ENCODE results near the gene PFKFB3. TPM values are rescaled to one million over a fixed set of nuclear protein-coding genes. Genes with fewer than 3 reads are reported as not detected.
A peak's percentile ranks its signal among the peaks of the same experiment; 100 is the strongest.
"Not testable (repeated sequence)": the region's sequence is repeated elsewhere in the genome, so short reads cannot be mapped to it uniquely, and the experiment has no call there.

Gene PFKFB3
- total RNA-seq, 1 donor from 2014 or later, result 21.0 TPM

DNA sequence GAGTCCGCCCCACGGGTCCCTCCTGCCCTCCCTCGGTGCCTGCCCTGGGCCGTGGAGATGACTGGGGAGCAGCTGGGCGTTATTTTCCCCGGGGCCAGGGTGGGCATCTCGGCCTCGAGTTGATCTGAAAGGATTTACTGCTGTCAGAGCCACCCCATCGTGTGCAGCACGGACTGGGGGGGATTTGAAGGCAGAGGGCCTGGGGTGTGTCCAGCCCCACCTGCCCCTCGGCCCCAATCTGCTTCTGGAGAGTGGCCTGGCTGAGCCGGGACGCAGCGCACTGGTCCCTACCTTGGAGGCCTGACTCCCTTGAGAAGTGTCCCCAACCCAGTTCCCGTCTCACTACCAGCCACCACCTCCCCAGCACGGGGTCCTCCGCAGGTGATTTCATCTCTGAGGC, 24.2 kb upstream of the PFKFB3 start:
- DNase-seq, result no peak

- no peak for DNase-seq
Observed at GRCh38 chr10:6179078-6179477, 23.7 kb upstream of the PFKFB3 start.

GRCh38 chr10:6180480-6181110, 22.1 kb upstream of the PFKFB3 start:
- no peak for DNase-seq

DNA sequence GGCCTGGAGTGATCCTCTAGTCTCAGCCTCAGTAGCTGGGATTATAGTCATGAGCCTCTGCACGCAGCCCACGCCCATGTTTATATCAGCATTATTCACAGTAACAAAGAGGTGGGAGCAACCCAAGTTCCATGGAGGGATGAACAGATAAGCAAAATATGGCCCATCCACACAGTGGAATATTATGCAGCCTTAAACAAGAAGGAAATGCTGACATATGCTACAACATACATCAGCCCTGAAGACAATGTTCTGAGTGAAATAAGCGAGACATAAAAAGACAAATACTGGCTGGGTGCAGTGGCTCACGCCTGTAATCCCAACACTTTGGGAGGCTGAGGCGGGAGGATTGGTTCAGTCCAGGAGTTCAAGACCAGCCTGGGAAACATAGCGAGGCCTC, 21.5 kb upstream of the PFKFB3 start:
- no peak for DNase-seq

DNA sequence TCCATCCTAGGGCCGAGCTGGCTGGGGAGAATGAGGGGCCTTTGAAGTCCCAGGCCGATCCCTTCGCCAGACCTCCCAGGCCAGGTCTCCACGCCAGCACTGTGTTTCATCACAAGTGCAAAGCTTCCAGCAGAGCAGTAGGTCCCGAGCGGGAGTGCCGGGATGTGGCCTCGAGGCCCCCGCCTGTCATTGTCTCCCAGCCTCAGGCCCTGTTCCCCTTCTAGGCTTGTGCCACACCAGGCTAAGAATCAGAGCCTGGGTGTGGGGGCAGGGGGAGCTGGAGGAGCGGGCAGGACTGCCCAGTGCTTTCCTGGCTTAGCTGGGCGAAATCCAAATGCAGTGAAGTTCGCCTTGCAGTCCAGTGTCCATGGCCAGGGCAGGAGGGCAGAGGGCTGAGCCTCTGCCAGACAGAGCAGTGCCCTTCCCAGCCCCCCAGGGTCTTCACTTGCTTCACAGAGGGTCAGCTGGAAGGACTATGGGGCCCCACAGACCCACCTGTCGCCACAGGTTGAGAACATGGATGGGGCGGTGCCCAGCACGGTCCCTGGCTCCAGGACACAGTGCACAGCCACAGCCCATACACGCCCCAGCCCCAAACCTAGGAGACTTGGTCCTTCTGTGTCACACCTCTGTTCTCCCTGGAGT, 20.2 kb upstream of the PFKFB3 start:
- no peak for DNase-seq

GRCh38 chr10:6185039-6185716, 17.6 kb upstream of the PFKFB3 start:
- no peak for DNase-seq

- no peak for DNase-seq
Observed at GRCh38 chr10:6186894-6187256, 15.9 kb upstream of the PFKFB3 start.

DNA sequence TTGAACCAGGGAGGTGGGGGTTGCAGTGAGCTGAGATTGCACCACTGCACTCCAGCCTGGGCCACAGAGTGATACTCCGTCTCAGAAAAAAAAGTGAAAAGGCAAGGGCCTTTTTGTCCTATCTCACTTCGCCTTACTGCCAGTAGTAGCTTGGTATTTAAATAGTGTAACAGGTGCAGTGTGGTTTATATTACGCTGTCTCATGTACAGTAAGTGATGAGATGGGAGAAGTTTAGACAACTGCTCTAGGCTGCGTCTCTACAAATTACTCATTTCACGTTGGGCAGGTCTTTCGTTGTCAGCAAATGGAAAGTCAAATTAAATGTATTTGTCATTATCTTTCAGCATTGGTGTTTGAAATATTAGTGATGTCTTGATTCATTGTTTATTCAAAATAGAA, 15.5 kb upstream of the PFKFB3 start:
- DNase-seq, result peak; percentile 77

DNA sequence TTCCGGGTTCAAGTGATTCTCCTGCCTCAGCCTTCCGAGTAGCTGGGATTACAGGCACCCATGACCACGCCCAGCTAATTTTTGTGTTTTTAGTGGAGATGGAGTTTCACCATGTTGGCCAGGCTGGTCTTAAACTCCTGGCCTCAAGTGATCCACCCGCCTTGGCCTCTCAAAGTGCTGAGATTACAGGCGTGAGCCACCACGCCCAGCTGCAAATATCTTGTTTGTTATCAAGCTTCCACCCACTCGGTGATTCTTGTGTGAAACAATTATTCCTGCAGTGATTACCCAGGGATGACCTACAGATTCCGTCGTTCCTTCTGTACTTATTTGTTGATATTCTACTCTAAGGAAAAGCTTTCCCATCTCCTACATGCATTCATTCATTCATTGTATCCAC, 12.7 kb upstream of the PFKFB3 start:
- DNase-seq, result not testable (repeated sequence)

- DNase-seq, result no peak
Observed at GRCh38 chr10:6191147-6191546, 11.6 kb upstream of the PFKFB3 start.

GRCh38 chr10:6191569-6191968, 11.2 kb upstream of the PFKFB3 start:
- DNase-seq, result no peak

- not testable (repeated sequence) for DNase-seq
Observed at GRCh38 chr10:6193342-6193741, 9.4 kb upstream of the PFKFB3 start.

DNA sequence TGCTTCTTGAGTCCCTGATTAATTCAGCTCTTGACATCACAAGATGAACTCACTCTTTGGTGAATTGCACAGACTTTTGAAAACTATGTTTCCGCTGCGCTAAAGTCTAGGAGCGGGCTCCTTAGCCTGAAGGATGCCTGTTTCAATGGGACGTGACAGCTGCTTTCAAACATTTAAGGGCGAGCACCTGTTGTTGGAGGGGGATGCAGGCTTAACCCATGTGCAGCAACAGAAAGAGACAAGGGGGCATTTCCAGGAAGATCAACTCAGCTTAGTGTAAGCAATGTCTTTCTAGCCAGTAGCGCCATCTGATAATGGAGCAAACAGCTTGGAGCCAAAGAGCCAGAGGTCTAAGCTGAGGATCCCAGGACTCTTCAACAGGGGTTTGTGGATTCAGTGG, 8.4 kb upstream of the PFKFB3 start:
- DNase-seq, result peak; percentile 86

DNA sequence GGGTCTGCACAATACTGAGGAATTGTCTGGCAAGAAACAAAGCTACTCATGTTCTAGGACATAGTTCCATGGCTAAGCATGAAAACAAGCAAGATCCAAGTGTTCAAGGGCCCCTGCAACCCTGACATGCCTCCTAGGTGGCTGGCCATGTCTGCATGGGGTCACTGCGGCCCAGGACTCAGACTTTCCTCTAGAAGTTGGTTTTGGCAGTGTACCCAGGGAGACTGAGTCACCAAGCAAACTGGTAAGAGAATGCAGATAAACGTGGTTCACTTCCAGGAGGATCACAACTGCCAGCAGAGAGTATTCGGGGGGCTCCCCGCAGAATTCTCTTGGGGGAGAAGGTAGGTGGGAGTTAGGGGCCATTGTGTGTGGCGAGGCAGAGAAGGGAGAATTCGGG, 7.4 kb upstream of the PFKFB3 start:
- no peak for DNase-seq

GRCh38 chr10:6195846-6196245, 6.9 kb upstream of the PFKFB3 start:
- no peak for DNase-seq

- DNase-seq, result not testable (repeated sequence)
Observed at GRCh38 chr10:6196524-6196923, 6.2 kb upstream of the PFKFB3 start.

DNA sequence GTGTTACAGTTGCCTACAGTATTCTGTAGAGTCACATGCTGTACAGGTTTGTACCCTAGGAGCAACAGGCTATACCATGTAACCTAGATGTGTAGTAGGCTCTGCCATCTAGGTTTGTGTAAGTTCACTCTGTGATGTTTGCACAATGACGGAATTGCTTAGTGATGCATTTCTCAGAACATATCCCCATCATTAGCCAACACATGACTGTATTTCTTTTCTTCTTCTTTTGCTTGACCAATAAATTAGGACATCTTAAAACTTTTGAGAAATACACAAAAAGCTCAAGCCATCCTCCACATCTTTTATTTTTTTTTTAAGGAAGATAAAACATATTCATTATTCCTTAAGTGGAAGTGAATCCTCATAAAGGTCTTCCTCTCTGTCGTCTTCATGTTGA, 5.4 kb upstream of the PFKFB3 start:
- no peak for DNase-seq

GRCh38 chr10:6198171-6198570, 4.6 kb upstream of the PFKFB3 start:
- DNase-seq, result no peak

DNA sequence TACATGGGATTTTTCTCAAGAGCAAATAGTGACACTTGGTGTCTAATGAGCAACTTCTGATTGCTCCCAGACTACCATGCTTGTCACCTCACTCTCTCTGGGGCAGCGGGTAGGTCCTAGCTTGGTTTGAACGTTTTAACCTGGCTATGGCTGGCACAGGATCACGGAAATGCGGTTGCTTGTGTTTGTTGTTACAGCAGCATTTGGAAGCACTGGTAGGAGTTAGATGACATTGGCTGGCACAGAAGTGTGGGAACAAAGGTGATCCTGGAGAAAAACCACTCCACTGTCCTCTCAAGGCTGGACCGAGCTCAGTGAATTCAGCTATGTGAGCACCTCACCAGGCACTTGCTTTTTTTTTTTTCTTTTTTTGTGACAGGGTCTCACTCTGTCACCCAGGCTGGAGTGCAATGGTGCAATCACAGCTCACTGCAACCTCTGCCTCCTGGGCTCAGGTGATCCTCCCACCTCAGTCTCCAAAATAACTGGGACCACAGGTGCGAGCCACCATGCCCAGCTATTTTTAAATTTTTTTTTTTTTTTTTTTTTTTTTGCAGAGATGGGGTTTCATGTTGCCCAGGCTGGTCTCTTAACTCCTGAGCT, 3.5 kb upstream of the PFKFB3 start:
- DNase-seq, result no peak

GRCh38 chr10:6200440-6200733, 2.3 kb upstream of the PFKFB3 start:
- DNase-seq, result no peak

DNA sequence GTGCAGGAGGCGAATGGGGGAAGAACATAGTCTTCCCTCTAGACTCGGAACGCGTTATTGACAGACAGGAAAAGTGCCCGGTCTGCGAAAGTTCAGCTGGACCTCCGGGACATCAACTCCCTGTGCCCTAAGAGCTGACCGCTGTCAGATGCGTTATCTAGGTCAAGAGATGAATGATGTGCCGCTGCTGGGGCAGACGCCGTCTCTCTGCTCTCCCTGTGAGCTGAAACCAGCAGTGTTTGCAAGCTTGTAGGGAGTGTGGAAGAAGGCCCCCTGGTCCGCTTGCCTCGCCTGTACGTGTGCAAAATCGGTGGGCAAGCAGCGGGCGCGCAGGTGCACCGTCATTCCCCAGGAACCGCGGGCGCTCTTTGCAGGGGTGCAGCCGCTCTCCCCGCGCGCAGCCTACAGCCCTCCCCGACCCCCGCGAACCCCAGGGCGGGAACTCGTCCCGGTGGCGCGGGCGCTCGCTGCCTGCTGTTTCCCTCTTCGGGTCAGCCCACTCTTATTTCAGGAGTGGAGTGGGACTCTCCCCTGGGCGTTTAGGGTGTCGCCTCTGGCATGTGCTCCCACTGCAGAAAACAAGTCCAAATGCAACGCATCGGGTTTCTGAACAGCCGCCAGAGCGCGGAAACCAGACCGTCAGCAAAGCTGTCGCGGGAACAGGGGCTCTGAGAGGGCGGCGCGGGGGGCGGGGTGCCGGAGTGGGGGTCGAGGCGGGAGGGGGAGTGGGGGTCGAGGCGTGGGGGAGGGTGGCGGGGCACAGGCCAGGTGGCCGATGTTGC, 1.8 kb upstream of the PFKFB3 start:
- peak; percentile 82 for DNase-seq

DNA sequence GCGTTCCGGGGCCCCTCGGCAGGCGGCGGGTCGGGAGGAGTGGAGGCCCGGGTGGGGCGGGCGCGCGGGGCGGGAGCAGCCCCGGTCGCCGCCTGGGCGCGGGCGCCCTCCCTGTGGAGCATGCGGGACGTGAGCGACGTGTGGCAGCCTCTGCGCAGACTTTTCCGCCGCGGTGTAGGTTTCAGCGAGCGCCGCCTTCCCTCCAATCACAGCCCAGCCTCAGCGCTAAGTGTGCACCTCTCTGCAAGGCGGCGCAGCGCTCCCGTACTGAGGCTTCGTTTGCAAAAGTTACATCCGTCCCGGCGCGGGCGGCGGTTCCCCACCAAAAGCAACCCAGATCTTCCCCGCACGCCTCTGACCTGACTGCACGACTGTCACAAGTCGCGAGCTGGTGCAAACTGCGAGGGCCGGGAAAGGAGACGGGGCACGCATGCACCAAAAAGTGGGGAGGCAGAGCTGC, 1.2 kb upstream of the PFKFB3 start:
- peak; percentile 84 for DNase-seq

Data from tongue (tissue), 2 donors.